SK-N-MC (cell line): ENCODE results near the gene MXRA7.

ENCODE experiments used
- EZH2 ChIP-seq: fragments of 200-600 bp; sonication (generic); IDR thresholded peaks from one replicate; pipeline ENCODE4 v1.6.1; 2017; ENCODE audit warnings: antibody characterized with exemption
- FOXP2 ChIP-seq: optimal IDR thresholded peaks from 2 replicates; pipeline ENCODE3; 2011; ENCODE audit warnings: mild to moderate bottlenecking, moderate library complexity; ENCODE audit not compliant: insufficient read depth; ENCODE audit errors: extremely low read length, control extremely low read depth
- POLR2AphosphoS5 ChIP-seq: IDR thresholded peaks from 2 replicates; pipeline ENCODE4 v1.6.1; 2012; ENCODE audit warnings: mild to moderate bottlenecking, low read depth, low read length, borderline replicate concordance

GRCh38 chr17:76667491-76667755, 43.3 kb downstream of the MXRA7 start:
- TF ChIP-seq POLR2AphosphoS5, result no peak
- no peak for TF ChIP-seq EZH2
- no peak for TF ChIP-seq FOXP2
